IPS-18c (cell line): ENCODE measurements around the gene FAM161A.
"Not testable (repeated sequence)": the region's sequence is repeated elsewhere in the genome, so short reads cannot be mapped to it uniquely, and the experiment has no call there.

Source experiments
- H3K4me3 ChIP-seq: 2 replicates; pipeline ENCODE4 v1.7.0; 2013; ENCODE audit warnings: low read depth, mild to moderate bottlenecking, low read length, moderate library complexity; ENCODE audit not compliant: insufficient read depth
- H3K9me3 ChIP-seq: one replicate; pipeline ENCODE4 v1.6.1; 2013; ENCODE audit warnings: mild to moderate bottlenecking, low read length, moderate library complexity; ENCODE audit not compliant: control insufficient read depth, insufficient read depth

The FAM161A gene

GRCh38 chr2:61802548-61802947 is 51.3 kb downstream of the FAM161A start:
- Histone ChIP-seq H3K9me3 (peaks cover 4% of the 10 kb centered on the region), H3K4me3 (no peak overlapping the region)

GRCh38 chr2:61799099-61799498 is 54.8 kb downstream of the FAM161A start:
- Histone ChIP-seq H3K4me3 (no peak overlapping the region), H3K9me3 (peaks cover 4% of the 10 kb centered on the region)

- H3K9me3 ChIP-seq, H3K4me3 ChIP-seq: not testable (repeated sequence)
Observed at GRCh38 chr2:61797446-61797845, 56.4 kb downstream of the FAM161A start.

- H3K4me3 ChIP-seq: no peak overlapping the region
- peaks cover 4% of the 10 kb centered on the region for H3K9me3 ChIP-seq
Observed at GRCh38 chr2:61795408-61795807, 58.5 kb downstream of the FAM161A start.

DNA sequence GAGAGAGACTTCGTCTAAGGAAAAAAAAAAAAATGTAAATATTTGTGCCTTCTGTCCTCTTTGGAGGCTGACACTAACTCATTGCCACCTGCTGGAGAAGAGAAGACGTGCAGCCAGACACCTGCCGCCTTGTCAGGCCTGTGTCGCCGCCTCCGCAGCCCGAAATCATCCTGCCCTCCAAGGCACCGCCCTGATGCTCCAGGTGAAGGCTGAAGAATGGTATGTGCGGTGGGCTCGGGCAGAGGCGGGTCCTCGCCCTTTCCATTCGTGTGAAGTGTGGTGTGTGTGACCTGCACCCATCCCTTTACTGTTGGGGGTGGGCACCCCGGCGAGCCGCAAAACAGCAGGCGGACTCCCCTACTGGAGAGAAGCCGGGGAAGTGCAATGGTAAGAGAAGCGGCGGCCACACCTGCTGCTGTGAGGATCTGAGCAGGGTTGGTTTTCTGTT is 60.4 kb downstream of the FAM161A start:
- peak overlapping the region; percentile 62; the same call in 1 of the 2 replicates for H3K4me3 ChIP-seq
- H3K9me3 ChIP-seq: peaks cover under 1% of the 10 kb centered on the region

DNA sequence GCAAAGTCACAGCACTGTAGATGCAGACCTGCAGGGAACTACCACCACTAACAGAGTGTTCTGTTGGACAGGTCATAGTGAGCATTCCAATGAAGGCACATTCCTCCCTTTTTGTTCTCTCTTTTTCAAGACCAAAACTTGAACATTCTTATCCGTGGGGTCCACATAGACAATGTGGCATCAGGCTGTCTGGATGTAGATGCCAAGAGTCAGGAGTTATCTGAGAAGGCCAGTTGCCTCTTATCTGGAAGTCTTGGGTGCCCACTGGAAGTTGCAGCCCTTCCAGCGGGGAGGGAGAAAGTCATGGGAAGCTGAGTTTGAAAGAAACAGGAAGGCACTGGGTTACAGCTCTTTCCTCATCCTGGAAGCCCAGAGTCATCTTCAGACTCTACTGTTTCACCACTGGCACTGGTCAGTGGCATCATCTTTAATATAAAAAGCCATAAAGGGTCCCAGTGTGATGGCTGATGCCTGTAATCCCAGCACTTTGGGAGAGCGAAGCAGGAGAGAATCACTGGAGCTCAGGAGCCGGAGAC is 61.4 kb downstream of the FAM161A start:
- Histone ChIP-seq H3K4me3 (no peak overlapping the region), H3K9me3 (no peaks in the 10 kb centered on the region)

DNA sequence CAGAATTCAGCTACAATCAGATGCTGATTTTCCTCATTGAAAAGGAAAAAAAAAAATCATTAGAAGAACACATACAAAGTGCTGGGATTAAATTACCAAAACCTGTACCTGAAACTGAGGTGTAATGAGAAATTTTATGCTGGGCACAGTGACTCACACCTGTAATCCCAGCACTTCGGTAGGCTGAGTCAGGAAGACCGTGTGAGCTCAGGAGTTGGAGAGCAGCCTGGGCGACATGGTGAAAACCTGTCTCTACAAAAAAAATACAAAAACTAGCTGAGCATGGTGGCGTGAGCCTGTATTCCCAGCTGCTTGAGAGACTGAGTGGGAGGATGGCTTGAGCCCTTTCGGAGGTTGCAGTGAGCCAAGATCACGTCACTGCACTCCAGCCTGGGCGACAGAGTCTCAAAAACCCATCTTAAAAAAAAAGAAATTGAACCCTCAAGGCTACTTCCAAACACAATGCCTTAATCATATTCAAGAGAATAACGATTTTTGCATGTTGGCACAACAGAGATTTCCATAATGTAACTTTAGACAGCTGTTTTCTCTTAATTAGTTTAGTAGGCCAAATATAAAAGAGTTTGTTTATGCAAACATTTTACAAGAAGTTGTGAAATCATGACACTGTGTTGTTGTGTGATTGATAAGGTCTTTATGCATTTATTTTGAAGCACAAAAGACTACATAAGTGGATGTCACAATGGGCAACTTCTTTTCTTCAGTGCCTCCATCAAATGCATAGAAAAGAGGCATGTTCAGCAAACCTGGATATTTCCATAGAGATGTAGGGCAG is 63.9 kb downstream of the FAM161A start:
- H3K4me3 ChIP-seq: no peak overlapping the region
- H3K9me3 ChIP-seq: no peaks in the 10 kb centered on the region

GRCh38 chr2:61787941-61788563 is 65.8 kb downstream of the FAM161A start:
- Histone ChIP-seq H3K9me3 (no peaks in the 10 kb centered on the region), H3K4me3 (no peak overlapping the region)

GRCh38 chr2:61786876-61787275 is 67.0 kb downstream of the FAM161A start:
- Histone ChIP-seq H3K9me3 (no peaks in the 10 kb centered on the region), H3K4me3 (no peak overlapping the region)

GRCh38 chr2:61785583-61785982 is 68.3 kb downstream of the FAM161A start:
- Histone ChIP-seq H3K4me3 (no peak overlapping the region), H3K9me3 (no peaks in the 10 kb centered on the region)

- H3K9me3 ChIP-seq: no peaks in the 10 kb centered on the region
- no peak overlapping the region for H3K4me3 ChIP-seq
Observed at GRCh38 chr2:61784643-61785042, 69.2 kb downstream of the FAM161A start.

DNA sequence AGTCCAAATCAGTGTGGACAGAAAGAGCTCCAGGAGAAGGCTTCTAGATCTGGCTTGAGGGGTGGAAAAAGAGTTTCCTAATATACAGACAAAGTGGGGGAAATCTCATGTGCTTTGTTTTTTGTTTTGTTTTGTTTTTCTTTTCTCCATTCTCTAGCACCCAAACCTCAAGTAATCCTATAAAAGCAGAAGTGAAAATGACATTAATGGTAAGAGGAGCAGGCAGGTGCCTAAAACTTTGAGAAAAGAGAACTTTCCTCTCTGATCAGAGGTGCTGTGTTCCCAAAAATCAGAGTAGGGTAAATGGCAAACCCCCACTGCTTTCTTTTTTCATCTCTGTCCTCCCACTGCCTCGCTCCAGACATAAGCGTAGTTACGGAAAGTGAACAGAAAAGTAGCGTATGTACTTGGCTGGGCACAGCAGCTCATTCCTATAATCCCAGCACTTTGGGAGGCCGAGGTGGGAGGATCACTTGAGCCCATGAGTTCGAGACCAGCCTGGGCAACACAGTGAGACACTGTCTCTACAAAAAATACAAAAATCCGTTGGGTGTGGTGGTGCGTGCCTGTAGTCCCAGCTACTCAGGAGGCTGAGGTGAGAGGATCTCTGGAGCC is 77.8 kb downstream of the FAM161A start:
- no peak overlapping the region for H3K4me3 ChIP-seq

More for the DNA sequence above, 77.8 kb downstream of the FAM161A start:
- no peaks in the 10 kb centered on the region for H3K9me3 ChIP-seq
